Measurements from ENCODE around the gene NTRK2.

DNA sequence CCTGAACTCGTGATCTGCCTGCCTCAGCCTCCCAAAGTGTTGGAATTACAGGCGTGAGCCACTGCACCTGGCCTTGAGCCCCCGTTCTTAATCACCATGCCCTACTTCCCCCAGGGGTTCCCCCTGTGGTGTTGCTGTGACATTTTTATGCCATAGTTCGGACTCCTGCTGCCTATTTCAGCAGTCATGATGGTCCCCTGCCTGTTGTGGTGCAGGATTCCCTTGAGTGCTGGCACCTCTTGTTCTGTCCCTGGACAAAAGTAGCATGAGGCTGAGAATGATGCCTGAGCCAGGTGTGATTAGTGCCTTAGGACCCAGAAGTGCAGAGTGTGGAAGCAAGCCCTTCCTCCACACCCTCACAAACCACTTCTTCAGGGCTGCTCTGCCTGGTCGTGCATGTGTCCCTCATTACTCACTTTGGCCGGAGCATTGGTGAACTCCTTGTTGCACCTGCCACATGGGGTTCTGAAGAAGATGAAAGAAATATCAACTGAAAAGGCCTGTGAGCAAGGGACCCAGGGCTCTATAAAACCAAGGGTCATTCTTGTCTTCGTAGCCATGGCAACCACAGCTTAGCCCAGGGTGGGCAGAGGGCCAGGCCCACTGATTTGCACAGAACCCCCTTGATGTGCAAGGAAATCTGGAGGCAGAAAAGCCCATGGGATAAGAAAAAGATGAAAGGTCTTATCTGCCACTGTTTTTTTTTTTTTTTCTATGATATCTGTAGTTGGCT lies 228.0 kb downstream of the NTRK2 start:
- TF ChIP-seq, protein P1, sequence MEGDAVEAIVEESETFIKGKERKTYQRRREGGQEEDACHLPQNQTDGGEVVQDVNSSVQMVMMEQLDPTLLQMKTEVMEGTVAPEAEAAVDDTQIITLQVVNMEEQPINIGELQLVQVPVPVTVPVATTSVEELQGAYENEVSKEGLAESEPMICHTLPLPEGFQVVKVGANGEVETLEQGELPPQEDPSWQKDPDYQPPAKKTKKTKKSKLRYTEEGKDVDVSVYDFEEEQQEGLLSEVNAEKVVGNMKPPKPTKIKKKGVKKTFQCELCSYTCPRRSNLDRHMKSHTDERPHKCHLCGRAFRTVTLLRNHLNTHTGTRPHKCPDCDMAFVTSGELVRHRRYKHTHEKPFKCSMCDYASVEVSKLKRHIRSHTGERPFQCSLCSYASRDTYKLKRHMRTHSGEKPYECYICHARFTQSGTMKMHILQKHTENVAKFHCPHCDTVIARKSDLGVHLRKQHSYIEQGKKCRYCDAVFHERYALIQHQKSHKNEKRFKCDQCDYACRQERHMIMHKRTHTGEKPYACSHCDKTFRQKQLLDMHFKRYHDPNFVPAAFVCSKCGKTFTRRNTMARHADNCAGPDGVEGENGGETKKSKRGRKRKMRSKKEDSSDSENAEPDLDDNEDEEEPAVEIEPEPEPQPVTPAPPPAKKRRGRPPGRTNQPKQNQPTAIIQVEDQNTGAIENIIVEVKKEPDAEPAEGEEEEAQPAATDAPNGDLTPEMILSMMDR (IDR thresholded peaks at IDR 0.05) = no peak
- TF ChIP-seq POLR2A (IDR thresholded peaks at IDR 0.05) = no peak
